Sigmoid colon (tissue), 7 donors: ENCODE data around the gene FAM83B. TPM values are rescaled to one million over a fixed set of nuclear protein-coding genes. Genes with fewer than 3 reads are reported as not detected.

Experiments
- DNase-seq: peaks from one replicate; pipeline ENCODE4 v3.0.0-alpha.2; 2019
- H3K27ac ChIP-seq, 4 donors: fragments of 200-600 bp; sonication (generic); one replicate each; pipeline ENCODE4 v1.5.1; 2016 to 2019; ENCODE audit warnings: mild to moderate bottlenecking in 1 of 4
- H3K27me3 ChIP-seq, 3 donors: fragments of 200-600 bp; sonication (generic); one replicate each; pipeline ENCODE4 v1.5.1; 2019; ENCODE audit warnings: mild to moderate bottlenecking in 1 of 3
- H3K36me3 ChIP-seq, 4 donors: fragments of 200-600 bp; sonication (generic); one replicate each; pipeline ENCODE4 v1.5.1; 2016 to 2019
- H3K4me1 ChIP-seq, 4 donors: fragments of 200-600 bp; sonication (generic); one replicate each; pipeline ENCODE4 v1.5.1; 2017 to 2019
- H3K4me3 ChIP-seq, 4 donors: fragments of 200-600 bp; sonication (generic); one replicate each; pipeline ENCODE4 v1.5.1; 2017 to 2019; ENCODE audit warnings: mild to moderate bottlenecking in 2 of 4, moderate library complexity in 1 of 4
- H3K9me3 ChIP-seq, 4 donors: fragments of 200-600 bp in 3 of 4; sonication (generic) in 3 of 4; one replicate each; pipeline versions ENCODE4 v1.5.1 to v1.6.1; 2013 to 2019
- EP300 ChIP-seq, 4 donors: sonication (generic); formaldehyde crosslinking; IDR thresholded peaks; one replicate each; pipeline ENCODE4 v1.6.1; 2017; ENCODE audit warnings: antibody characterized with exemption in 4 of 4
- POLR2A ChIP-seq, 2 donors: fragments of 450-650 bp; IDR thresholded peaks; one replicate each; pipeline ENCODE4 v1.6.1; 2016; ENCODE audit warnings: antibody characterized with exemption in 2 of 2, mild to moderate bottlenecking in 2 of 2, moderate library complexity in 2 of 2
- POLR2AphosphoS5 ChIP-seq, 4 donors: sonication (generic); formaldehyde crosslinking; IDR thresholded peaks; one replicate each; pipeline ENCODE4 v1.6.1; 2017; ENCODE audit warnings: antibody characterized with exemption in 4 of 4
- WGBS, 2 donors: extraction: QIAGEN DNeasy Blood & Tissue Kit; methylation state at CpG; one replicate each; pipeline ENCODE4 v1.1.7; 2013; 5-methylcytosine and 5-hydroxymethylcytosine counted together
- intact Hi-C: fragments of 100-400 bp; cut with DNase I; formaldehyde crosslinking; loops from one replicate; pipeline ENCODE4 v1.15.1; 2023
- polyA plus RNA-seq, 3 donors: library from polyadenylated mRNA; stranded (reverse); fragments of 200-250 nt; gene quantifications; one replicate each; pipeline ENCODE4 v1.2.3, GENCODE V29; 2013
- total RNA-seq, 4 donors: library from RNA; depleted of rRNA; stranded (reverse); fragments of >200 nt; gene quantifications; one replicate each; pipeline ENCODE4 v1.1.0, GENCODE V29; 2016
- TF ChIP-seq, protein P1 (sequence below), 4 experiments: fragments of 450-650 bp in 3 of 4; fragments of 200-600 bp in 1 of 4; IDR thresholded peaks; one replicate each; pipeline ENCODE4 v1.5.1; 2016 to 2019; ENCODE audit warnings: antibody characterized with exemption in 4 of 4, mild to moderate bottlenecking in 3 of 4, moderate library complexity in 2 of 4
- donor health status: healthy with polysubstance abuse.
- donor health status: Bipolar disorder and iron deficiency.
- donor health status: healthy.

The FAM83B gene
- total and polyA plus RNA-seq, 7 donors, result under 0.01 to 5.1 (median 4.2) TPM; not detected in 3

DNA sequence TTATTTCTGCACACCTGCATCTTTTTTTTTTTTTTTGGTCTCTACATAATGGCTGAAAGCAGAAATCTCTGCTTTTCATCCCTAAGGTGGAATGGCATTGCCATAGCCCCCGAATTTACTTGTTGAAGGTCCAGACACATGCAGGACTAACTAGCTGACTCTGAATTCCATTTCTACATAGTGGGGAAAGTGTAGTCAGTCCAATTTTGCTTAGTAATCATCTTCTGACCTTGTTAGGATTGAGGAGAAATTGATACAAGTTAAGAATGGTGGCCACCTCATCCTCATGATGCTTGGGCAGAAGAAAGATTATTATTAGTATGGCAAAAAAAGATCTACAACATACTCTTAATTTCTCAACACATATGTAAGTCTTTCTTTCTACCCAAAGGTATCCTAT, 16.4 kb upstream of the FAM83B start:
- H3K27ac ChIP-seq, result no peak overlapping the region
- WGBS, 2 donors, result 40 to 92% methylated on average over 1 of the region's 1 CpG
- no peak for DNase-seq
- H3K9me3 ChIP-seq, result no peaks in the 10 kb centered on the region
- TF ChIP-seq EP300 (IDR thresholded peaks at IDR 0.05), result no peak
- TF ChIP-seq, protein P1, sequence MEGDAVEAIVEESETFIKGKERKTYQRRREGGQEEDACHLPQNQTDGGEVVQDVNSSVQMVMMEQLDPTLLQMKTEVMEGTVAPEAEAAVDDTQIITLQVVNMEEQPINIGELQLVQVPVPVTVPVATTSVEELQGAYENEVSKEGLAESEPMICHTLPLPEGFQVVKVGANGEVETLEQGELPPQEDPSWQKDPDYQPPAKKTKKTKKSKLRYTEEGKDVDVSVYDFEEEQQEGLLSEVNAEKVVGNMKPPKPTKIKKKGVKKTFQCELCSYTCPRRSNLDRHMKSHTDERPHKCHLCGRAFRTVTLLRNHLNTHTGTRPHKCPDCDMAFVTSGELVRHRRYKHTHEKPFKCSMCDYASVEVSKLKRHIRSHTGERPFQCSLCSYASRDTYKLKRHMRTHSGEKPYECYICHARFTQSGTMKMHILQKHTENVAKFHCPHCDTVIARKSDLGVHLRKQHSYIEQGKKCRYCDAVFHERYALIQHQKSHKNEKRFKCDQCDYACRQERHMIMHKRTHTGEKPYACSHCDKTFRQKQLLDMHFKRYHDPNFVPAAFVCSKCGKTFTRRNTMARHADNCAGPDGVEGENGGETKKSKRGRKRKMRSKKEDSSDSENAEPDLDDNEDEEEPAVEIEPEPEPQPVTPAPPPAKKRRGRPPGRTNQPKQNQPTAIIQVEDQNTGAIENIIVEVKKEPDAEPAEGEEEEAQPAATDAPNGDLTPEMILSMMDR (IDR thresholded peaks at IDR 0.05), result no peak
- no peak for TF ChIP-seq POLR2AphosphoS5 (IDR thresholded peaks at IDR 0.05)
- no peak for TF ChIP-seq POLR2A (IDR thresholded peaks at IDR 0.05)
- H3K27me3 ChIP-seq, result no peaks in the 10 kb centered on the region
- no peaks in the 10 kb centered on the region for H3K36me3 ChIP-seq
- intact Hi-C loops, result no loop called here
- no peaks in the 10 kb centered on the region for H3K4me1 ChIP-seq
- H3K4me3 ChIP-seq, result no peak overlapping the region

DNA sequence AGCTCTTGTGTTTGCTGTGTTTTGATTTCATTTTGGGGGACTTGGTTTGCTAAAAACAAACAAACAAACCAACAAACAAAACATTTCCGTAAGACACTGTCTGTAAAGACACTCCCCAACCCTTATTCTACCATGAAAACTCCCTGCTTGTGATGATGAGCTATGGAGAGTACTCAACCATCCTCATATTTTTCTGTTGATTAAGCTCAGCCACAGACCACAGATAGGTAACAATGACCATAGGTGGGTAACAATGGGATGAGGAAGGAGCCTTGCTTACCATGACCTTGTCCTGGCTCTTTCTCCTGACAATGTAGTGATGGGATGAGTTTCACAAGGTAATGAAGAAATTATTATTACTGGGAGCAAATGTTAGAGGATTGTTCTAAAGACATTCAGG, 11.4 kb upstream of the FAM83B start:
- TF ChIP-seq POLR2AphosphoS5 (IDR thresholded peaks at IDR 0.05) (no peak), POLR2A (IDR thresholded peaks at IDR 0.05) (no peak), EP300 (IDR thresholded peaks at IDR 0.05) (no peak)
- TF ChIP-seq, protein P1 (IDR thresholded peaks at IDR 0.05), result no peak
- Histone ChIP-seq H3K27ac (no peak overlapping the region), H3K36me3 (no peaks in the 10 kb centered on the region), H3K4me3 (no peak overlapping the region), H3K27me3 (no peaks in the 10 kb centered on the region), H3K4me1 (no peaks in the 10 kb centered on the region), H3K9me3 (no peaks in the 10 kb centered on the region)
- DNase-seq, result no peak
- WGBS, 2 donors, result 90% methylated on average over 1 of the region's 1 CpG
- intact Hi-C loops, result no loop called here

DNA sequence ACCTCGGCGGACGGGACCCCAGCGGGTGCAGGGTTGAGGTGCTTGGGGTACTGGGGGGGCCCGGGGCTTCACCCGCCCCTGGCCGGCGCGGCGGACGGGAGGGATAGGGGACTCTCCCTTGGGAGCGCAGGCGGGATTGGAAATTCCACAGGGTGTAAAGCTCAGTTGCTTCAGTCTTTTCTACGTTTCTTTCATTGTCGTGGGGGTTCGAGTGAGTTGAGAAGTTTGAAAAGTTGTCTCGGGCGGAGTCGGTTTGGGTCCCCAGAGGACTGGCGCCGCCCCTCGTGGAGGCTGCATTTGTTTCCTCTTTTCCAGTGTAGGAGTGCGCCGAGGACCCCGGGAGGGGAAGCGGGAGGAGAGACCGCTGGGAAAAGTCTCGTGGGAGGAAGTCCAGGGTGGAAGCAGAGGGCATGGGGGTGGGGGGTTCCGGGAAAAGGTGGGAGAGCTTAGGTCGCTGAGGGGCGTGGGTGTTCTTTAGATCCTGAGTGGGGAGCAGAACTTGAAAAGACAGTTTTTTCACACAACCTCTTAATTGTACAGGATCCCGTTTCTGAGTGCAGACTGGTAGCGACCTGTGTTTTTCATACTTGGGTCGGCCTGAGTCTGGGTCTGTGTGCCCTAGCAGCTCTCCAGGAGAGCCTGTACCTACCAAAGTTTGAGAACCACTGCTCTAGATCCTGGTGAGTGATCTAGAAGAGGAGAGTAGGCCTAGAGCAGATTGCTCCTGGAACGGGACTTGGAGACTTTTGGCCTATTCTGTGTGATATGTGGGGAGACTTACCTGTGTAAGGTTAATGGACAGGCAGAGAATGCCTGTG, 495 bp downstream of the FAM83B start:
- no peak for TF ChIP-seq POLR2A (IDR thresholded peaks at IDR 0.05)
- TF ChIP-seq, protein P1 (IDR thresholded peaks at IDR 0.05), result no peak
- no peak for TF ChIP-seq POLR2AphosphoS5 (IDR thresholded peaks at IDR 0.05)
- no peak for TF ChIP-seq EP300 (IDR thresholded peaks at IDR 0.05)
- Histone ChIP-seq H3K27me3 (peaks cover 0 to 32% (median 5%) of the 10 kb centered on the region in 3 donors), H3K27ac (no peak overlapping the region), H3K36me3 (no peaks in the 10 kb centered on the region), H3K4me1 (peaks cover 0 to 12% (median 5%) of the 10 kb centered on the region in 4 donors), H3K9me3 (no peaks in the 10 kb centered on the region), H3K4me3 (peak overlapping the region in 3 of 4 donors; percentile 20 to 38 (median 34))
- intact Hi-C loops, result no loop called here
- 2 to 6% methylated on average over 35 of the region's 35 CpGs for WGBS, 2 donors
- DNase-seq, result no peak

DNA sequence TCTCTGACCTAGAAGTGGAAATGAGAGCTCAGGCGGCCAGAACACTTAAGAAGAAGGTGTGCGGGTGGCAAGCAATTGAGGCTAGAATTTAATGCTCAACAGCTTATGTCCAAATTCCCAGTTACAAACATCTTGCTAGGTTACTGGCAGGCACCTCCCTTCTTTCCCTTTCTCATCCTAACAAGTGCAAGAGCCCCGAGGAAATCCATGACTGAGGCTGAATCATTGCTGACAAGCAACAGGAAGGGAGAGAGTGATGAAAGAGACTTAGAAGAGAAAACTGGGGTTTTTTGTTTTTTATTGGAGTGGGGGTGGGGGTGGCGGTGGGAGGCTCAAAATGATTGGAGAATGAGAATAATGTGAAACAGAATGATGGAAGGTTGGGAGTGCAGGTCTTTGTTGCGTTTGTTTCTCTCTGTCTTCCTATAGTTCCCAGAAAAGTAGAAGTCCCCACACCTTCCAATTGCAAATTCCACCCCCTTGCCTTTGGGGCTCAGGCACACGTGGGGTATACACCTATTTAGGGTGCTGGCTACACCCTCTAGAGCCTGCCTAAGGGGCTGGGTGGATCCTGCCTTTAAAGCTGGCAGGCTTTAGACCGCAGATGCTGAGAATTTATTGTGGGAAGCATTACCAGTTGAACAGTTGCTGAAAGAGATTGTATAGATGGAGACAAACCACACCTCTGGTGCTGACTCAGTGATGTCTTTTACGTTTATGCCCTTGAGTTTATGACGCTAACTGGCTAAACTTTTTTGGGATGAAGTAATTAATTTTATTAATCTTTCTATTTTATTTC, 1.4 kb downstream of the FAM83B start:
- no peaks in the 10 kb centered on the region for H3K36me3 ChIP-seq
- no peak for DNase-seq
- intact Hi-C loops, result no loop called here
- H3K27ac ChIP-seq, result no peak overlapping the region
- H3K4me1 ChIP-seq, result peaks cover 0 to 12% (median 5%) of the 10 kb centered on the region in 4 donors
- peaks cover 0 to 32% (median 5%) of the 10 kb centered on the region in 3 donors for H3K27me3 ChIP-seq
- WGBS, 2 donors, result 11 to 64% methylated on average over 9 of the region's 9 CpGs
- TF ChIP-seq POLR2A (IDR thresholded peaks at IDR 0.05), result no peak
- TF ChIP-seq, protein P1 (IDR thresholded peaks at IDR 0.05), result no peak
- no peak for TF ChIP-seq POLR2AphosphoS5 (IDR thresholded peaks at IDR 0.05)
- no peak for TF ChIP-seq EP300 (IDR thresholded peaks at IDR 0.05)
- H3K9me3 ChIP-seq, result no peaks in the 10 kb centered on the region
- no peak overlapping the region for H3K4me3 ChIP-seq
